GM19467 (cell line): ENCODE results near the gene PPP4R1.

Source experiments
- ATAC-seq: cut with Tn5 transposase; IDR thresholded peaks from one replicate; pipeline ENCODE4 v1.9.1; 2021; ENCODE audit warnings: mild to moderate bottlenecking, moderate library complexity; ENCODE audit not compliant: unreplicated experiment

The PPP4R1 gene

GRCh38 chr18:9594823-9595596 is 19.3 kb downstream of the PPP4R1 start:
- no peak for ATAC-seq

GRCh38 chr18:9587924-9588323 is 26.4 kb downstream of the PPP4R1 start:
- ATAC-seq, result no peak

- ATAC-seq, result no peak
Observed at GRCh38 chr18:9586814-9587213, 27.5 kb downstream of the PPP4R1 start.

- no peak for ATAC-seq
Observed at GRCh38 chr18:9581667-9582066, 32.7 kb downstream of the PPP4R1 start.

- no peak for ATAC-seq
Observed at GRCh38 chr18:9578306-9578705, 36.1 kb downstream of the PPP4R1 start.

- ATAC-seq, result no peak
Observed at GRCh38 chr18:9577361-9577760, 37.0 kb downstream of the PPP4R1 start.

GRCh38 chr18:9575558-9575957 is 38.8 kb downstream of the PPP4R1 start:
- ATAC-seq, result no peak

GRCh38 chr18:9574473-9575115 is 39.8 kb downstream of the PPP4R1 start:
- ATAC-seq, result no peak

- ATAC-seq, result no peak
Observed at GRCh38 chr18:9571546-9571945, 42.8 kb downstream of the PPP4R1 start.

GRCh38 chr18:9570255-9570654 is 44.1 kb downstream of the PPP4R1 start:
- ATAC-seq, result no peak

- ATAC-seq, result no peak
Observed at GRCh38 chr18:9569178-9569577, 45.2 kb downstream of the PPP4R1 start.

- ATAC-seq, result no peak
Observed at GRCh38 chr18:9568186-9568585, 46.2 kb downstream of the PPP4R1 start.

- ATAC-seq, result no peak
Observed at GRCh38 chr18:9565407-9565806, 49.0 kb downstream of the PPP4R1 start.

- ATAC-seq, result no peak
Observed at GRCh38 chr18:9563331-9563730, 51.0 kb downstream of the PPP4R1 start.

GRCh38 chr18:9562584-9562983 is 51.8 kb downstream of the PPP4R1 start:
- no peak for ATAC-seq

- ATAC-seq, result no peak
Observed at GRCh38 chr18:9561759-9562158, 52.6 kb downstream of the PPP4R1 start.

- no peak for ATAC-seq
Observed at GRCh38 chr18:9559253-9559652, 55.1 kb downstream of the PPP4R1 start.

- no peak for ATAC-seq
Observed at GRCh38 chr18:9558387-9559064, 55.8 kb downstream of the PPP4R1 start.

GRCh38 chr18:9557250-9557943 is 57.0 kb downstream of the PPP4R1 start:
- no peak for ATAC-seq

GRCh38 chr18:9552616-9553015 is 61.7 kb downstream of the PPP4R1 start:
- no peak for ATAC-seq

GRCh38 chr18:9552191-9552590 is 62.2 kb downstream of the PPP4R1 start:
- no peak for ATAC-seq
